IMR-90 (cell line): ENCODE data around the gene NAT14.

Experiments
- CEBPB ChIP-seq: IDR thresholded peaks from 2 replicates; pipeline ENCODE4 v1.6.1; 2012; ENCODE audit warnings: low read depth, low read length, improper control_type of control experiment
- CHD1 ChIP-seq: IDR thresholded peaks from 2 replicates; pipeline ENCODE4 v1.6.1; 2012; ENCODE audit warnings: low read depth, low read length, improper control_type of control experiment
- CTCF ChIP-seq: conservative IDR thresholded peaks from 2 replicates; pipeline ENCODE4 v1.5.1; 2012; ENCODE audit warnings: mild to moderate bottlenecking, low read depth, low read length, improper control_type of control experiment
- ELK1 ChIP-seq: fragments of 150-350 bp; IDR thresholded peaks from 2 replicates; pipeline ENCODE4 v1.6.1; 2016; ENCODE audit warnings: low read depth, mild to moderate bottlenecking, low read length, moderate library complexity, borderline replicate concordance
- FOS ChIP-seq: fragments of 150-350 bp; IDR thresholded peaks from 2 replicates; pipeline ENCODE4 v1.6.1; 2016; ENCODE audit warnings: low read depth, low read length
- MAFK ChIP-seq: IDR thresholded peaks from 2 replicates; pipeline ENCODE4 v1.6.1; 2012; ENCODE audit warnings: low read depth, low read length, improper control_type of control experiment
- MAZ ChIP-seq: IDR thresholded peaks from 2 replicates; pipeline ENCODE4 v1.6.1; 2012; ENCODE audit warnings: low read depth, mild to moderate bottlenecking, low read length, improper control_type of control experiment, moderate library complexity, borderline replicate concordance
- MXI1 ChIP-seq: IDR thresholded peaks from 2 replicates; pipeline ENCODE4 v1.6.1; 2012; ENCODE audit warnings: low read depth, mild to moderate bottlenecking, low read length, moderate library complexity, borderline replicate concordance
- NFE2L2 ChIP-seq: fragments of 150-350 bp; IDR thresholded peaks from 2 replicates; pipeline ENCODE4 v1.6.1; 2016; ENCODE audit warnings: low read depth, mild to moderate bottlenecking, low read length
- POLR2A ChIP-seq: IDR thresholded peaks from 2 replicates; pipeline ENCODE4 v1.6.1; 2012; ENCODE audit warnings: mild to moderate bottlenecking, low read depth, low read length
- RAD21 ChIP-seq: IDR thresholded peaks from 2 replicates; pipeline ENCODE4 v1.6.1; 2012; ENCODE audit warnings: low read length, improper control_type of control experiment
- RCOR1 ChIP-seq: IDR thresholded peaks from 2 replicates; pipeline ENCODE4 v1.6.1; 2012; ENCODE audit warnings: mild to moderate bottlenecking, low read length, improper control_type of control experiment; ENCODE audit not compliant: insufficient replicate concordance
- RFX5 ChIP-seq: IDR thresholded peaks from 2 replicates; pipeline ENCODE4 v1.8.0; 2012; ENCODE audit warnings: low read depth, mild to moderate bottlenecking, low read length, moderate library complexity
- USF2 ChIP-seq: fragments of 150-350 bp; IDR thresholded peaks from 2 replicates; pipeline ENCODE4 v1.6.1; 2017; ENCODE audit warnings: mild to moderate bottlenecking, antibody characterized with exemption, low read length, low read depth

GRCh38 chr19:55527197-55528029, 42.4 kb downstream of the NAT14 start:
- TF ChIP-seq POLR2A = no peak
- TF ChIP-seq CTCF = no peak
- TF ChIP-seq NFE2L2 = no peak
- no peak for TF ChIP-seq MAFK
- no peak for TF ChIP-seq RCOR1
- TF ChIP-seq RFX5 = no peak
- no peak for TF ChIP-seq FOS
- no peak for TF ChIP-seq USF2
- TF ChIP-seq RAD21 = no peak
- TF ChIP-seq MXI1 = no peak
- no peak for TF ChIP-seq CEBPB
- TF ChIP-seq CHD1 = no peak
- TF ChIP-seq ELK1 = no peak
- no peak for TF ChIP-seq MAZ
